COR-L47 (cell line): ENCODE measurements around the gene PDP2.
"Not testable (repeated sequence)": the region's sequence is repeated elsewhere in the genome, so short reads cannot be mapped to it uniquely, and the experiment has no call there.

Experiments
- DNase-seq: peaks from one replicate; lab custom pipeline; 2025; lab: John Stamatoyannopoulos, UW

PDP2 gene

DNA sequence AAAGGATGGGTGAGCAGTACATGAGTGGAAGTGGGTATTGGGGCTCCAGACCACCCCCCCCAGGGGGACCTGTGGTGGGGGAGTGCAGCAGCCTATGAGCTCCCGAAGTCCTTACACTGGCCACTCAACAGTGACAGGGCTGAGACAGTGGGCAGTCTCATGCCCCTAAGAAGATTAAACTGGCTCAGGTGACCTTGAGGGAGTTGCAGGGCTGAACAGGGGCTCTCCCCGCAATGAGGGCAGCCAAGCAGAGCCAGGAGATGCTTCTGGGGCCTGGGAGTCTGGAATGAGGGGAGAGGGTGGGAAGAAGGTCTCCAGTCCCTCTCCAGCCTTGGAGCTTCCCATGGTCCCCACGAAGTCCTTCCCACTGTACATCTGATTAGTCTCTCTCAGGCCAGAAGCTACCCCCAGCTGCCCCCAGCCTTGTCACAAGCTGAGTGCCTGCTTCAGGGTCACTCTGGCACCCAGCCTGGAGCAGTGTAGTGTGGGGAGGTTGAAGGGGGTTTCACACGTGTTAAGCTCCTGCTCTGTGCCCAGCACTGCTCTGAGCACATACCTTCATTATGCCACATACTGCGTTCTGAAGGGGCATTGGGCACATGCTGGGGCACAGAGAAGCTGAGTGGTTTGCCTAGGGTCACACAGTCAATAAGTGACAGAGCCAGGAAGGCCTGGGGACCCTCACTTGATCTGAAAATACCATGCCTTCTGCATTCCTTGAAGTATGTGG, 39.4 kb downstream of the PDP2 start:
- no peak for DNase-seq

DNA sequence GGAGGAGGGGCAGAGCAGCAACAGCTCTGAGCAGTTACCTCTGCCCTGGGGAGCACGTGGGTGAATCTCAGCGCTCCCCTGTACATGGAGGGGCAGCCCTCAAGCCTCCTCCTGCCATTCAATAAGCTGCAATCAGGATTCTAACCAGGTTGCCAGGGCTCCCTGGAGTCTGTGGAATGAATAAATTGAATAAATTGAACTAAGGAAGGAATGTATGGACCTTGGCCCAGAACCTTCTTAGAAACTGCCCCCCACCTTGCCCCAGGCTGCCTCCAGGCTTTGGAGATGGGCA, 39.9 kb downstream of the PDP2 start:
- DNase-seq, result no peak

DNA sequence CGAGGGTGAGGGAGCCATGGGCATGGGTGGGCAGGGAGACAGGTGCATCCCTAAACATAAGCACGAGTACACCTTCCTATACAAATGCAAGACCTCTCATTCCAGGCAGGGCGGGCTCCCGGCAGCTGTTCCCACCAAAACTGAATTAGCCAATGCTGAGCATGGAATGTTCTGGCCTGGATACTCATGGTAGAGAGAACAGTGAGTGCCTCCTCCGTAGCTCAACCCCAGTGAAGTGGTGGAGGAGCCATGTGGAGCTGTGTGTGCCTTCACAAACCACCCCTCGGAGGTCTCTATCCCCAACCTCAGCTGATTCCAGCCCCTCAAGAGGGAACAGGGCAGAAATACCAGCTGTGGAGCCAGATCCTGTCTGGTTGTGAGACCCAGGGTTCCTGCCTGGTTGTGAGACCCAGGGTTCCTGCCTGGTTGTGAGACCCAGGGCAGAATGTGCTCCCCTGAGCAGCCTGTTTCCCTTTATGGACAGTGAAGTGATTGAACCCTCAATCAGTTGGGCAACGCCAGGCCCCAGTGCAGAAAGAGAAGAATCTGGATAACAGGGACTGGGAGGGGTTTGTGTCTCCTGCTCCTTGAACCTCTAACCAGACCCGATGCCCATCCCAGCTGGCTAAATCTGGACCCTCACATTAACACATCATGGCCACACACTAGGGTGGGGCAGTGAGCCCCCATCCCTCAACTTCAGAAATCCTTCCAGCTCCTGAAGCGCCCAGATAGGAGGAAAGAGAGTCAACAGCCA, 40.8 kb downstream of the PDP2 start:
- no peak for DNase-seq

DNA sequence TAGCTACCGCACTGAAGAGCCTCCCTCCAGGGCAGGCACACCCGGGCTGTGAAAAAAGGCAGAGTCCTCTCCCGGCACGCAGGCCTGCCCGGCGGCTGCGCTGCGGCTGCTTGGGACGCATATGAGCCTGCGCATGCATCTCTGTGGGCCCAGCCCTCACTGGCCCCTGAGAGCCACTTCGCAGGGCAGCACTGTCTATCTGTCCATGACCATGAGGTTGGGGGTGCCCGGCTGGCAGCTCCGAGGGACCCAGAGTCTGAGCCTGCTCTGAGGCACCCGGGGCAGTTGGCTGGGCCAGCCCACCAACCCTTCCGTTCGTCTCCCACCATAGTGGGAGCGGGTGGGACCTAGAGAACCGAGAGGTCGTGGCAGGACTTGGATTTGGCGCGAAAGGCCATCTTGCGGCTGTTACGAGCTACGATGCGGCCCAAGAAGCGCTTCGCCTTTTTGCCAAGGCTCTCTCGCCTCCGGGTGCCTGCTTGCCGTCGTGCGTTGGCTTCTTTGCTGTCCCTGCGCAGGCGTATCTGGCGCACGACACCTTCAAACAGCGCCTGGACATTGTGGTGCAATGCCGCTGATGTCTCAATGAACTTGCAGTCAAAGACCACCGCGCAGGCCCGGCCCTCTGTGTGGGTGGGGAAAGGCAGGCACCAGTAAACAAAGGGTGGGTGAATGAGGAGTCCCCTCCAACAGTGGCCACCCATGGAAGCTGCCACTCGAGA, 41.6 kb downstream of the PDP2 start:
- no peak for DNase-seq

DNA sequence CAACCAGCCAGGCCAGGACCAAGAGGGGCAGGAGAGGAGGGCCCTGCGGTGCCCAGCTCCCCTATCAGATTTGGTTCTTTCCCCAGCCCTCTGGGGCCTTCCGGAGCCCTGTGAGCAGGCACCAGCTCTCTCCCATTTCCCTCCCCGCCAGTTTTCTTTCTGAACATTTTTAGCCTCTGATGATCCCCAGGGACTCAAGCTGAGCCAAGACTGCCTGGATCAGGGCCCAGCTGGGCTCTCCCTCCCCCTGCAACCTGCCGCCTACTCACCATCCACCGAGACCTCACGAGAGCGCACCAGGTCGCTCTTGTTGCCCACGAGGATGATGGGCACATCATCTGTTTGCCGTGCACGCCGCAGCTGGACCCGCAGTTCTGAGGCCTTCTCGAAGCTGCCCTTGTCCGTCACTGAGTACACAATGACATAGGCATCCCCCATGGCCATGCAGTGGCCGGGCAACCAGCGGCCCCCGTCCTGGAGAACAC, 43.0 kb downstream of the PDP2 start:
- no peak for DNase-seq

DNA sequence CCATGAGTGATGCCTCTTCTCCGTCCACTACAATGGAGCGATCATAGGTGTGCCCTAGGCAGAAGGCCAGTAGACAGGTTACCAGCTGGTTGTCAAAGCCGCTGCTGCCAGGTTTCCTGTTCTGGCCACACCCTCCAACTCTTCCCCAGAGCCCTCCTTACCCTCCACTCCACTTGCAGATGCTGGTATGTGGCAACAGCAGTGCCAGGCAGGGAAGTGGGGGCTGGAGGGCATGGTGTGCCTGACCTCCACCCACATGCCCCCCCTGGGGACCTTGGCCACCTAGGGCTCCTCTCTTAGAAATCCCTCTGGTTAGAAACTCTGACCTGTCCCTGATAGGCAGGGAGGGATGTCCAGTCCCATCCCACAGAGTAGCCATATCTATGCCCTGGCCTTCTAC, 43.6 kb downstream of the PDP2 start:
- DNase-seq, result no peak

GRCh38 chr16:66924527-66925321, 44.4 kb downstream of the PDP2 start:
- no peak for DNase-seq

GRCh38 chr16:66925322-66925840, 45.1 kb downstream of the PDP2 start, which contains the start of gene RRAD:
TSS of gene RRAD (minus strand) at chr16:66925535. CDS start at chr16:66925179, 356 bp downstream.
- DNase-seq, result no peak

DNA sequence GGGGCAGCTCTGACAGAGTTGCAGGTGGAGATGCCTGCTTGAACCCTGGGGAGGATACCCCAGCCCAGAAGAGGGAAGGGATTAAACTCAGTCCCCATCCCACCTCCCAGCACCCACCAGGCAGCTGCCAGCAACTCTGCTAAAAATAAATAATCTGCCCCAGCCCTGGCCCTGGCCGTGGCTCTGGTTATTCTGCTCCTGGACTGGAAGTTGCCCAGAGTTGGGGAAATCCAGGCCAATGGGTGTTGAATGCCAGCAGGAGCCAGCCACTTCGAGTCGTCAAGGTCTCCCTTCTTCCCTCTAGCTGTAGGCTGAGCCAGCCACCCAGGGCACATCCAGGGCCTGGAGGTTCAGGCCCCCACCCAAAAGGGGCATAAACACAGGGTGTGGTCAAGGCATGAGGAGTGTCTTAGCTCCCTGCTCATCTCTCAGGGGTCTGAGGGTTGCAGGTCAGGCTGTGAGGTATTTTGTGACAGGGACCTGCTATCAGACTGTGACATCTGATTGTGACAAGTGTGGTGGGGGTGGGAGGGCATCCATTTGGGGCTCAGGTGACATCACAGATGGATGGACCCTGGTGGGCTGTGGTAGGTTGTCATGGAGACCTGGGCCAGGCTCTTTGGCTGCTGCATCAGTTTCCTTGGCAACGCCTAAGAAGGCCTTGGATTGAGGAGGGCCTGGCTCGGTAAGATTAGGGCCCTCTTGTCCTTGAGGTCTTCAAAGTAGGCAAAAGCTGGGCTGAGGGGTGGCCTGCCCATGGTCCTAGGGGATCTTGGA, 46.0 kb downstream of the PDP2 start:
- DNase-seq, result no peak

DNA sequence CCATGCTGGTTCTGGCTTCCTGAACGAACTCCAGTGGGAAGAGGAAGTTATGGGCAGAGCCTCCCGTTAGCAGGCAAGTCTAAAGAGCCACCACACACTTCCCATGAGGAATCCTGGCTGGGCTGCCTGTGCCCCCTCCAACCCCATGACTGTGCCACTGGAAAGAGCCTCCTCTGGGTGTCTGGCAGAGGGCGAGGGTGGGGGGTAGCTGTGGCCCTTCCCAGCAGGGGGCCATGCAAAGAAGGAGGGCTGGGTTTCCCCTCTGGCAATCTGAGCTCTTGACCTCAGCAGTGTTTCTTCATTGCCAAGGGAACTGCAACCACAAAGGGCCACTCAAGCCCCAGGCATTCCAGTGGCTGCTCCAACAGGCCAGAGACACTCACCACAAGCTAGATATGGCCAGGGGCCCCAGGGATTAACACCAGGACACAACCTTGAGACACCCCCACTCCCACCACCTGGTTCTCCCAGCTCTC, 46.7 kb downstream of the PDP2 start:
- DNase-seq, result no peak

- no peak for DNase-seq
Measured at GRCh38 chr16:66927918-66928649, 47.8 kb downstream of the PDP2 start.

DNA sequence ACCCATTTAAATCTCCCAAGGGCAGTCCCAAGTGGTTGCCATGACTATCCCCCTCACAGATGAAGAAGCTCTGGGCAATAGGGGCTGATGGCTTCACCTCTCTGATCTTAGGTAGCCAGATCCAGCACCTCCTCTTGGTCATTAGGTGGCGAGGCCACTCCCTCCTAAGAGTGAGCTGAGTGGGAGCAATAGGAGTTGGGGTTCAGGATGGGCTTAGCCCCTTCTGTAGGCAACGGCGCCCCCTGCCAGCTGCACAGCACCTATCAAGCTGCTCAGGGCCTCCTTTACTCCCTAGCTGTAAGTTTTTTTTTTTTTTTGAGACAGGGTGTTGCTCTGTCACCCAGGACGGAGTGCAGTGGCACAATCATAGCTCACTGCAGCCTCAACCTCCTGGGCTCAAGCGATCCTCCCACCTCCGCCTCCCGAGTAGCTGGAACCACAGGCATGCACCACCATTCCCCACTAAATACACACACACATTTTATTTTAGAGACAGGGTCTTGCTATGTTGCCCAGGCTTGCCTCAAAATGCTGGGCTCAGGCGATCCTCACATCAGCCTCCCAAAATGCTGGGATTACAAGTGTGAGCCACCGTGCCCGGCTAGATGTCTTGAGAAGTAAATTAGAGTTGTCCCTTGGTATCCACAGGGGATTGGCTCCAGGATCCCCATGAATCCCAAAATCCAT, 48.5 kb downstream of the PDP2 start:
- no peak for DNase-seq

DNA sequence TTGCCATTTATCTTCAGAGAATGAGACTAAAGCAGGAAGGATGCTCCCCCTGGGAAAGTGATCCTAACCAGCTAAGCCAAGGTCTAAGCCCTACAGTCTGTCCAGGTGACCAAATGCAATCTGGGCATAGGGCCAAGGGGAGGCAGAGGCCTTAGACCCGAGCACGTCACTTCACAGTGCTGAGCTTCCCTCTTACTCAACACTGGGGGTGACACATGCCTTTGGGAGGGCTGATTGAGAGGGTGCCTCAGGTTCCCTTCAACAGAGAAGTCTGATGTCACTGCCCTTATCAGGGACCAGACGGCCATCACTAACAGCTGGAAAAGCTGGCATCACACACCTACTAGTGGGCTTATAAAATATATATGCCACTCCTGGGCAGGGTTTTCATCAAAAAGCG, 49.9 kb downstream of the PDP2 start:
- DNase-seq, result no peak

- no peak for DNase-seq
Measured at GRCh38 chr16:66931665-66932064, 51.4 kb downstream of the PDP2 start.

GRCh38 chr16:66932076-66932475, 51.8 kb downstream of the PDP2 start:
- no peak for DNase-seq

DNA sequence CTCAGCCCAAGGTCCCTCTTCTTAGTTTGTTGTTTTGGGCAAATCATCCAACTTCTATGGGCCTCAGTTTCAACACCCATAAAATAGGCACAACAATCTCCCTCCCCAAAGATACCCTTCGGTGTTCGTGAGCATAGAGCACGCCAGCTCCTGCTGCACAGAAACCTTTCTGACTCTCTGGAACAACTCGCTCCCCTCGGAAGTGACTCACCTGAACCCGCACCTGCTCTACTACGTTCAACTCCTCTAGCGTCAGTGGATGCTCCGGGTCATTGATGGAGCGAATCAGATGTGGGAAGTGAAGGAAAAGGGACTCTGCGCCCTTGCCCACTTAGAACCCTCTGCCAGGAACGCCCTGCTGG, 53.4 kb downstream of the PDP2 start:
- no peak for DNase-seq

GRCh38 chr16:66934138-66934838, 54.0 kb downstream of the PDP2 start, which contains the start of gene CIAO2B:
TSS of gene CIAO2B (minus strand) at chr16:66934402. CDS start at chr16:66934364, 38 bp downstream.
- peak; percentile 74 for DNase-seq

DNA sequence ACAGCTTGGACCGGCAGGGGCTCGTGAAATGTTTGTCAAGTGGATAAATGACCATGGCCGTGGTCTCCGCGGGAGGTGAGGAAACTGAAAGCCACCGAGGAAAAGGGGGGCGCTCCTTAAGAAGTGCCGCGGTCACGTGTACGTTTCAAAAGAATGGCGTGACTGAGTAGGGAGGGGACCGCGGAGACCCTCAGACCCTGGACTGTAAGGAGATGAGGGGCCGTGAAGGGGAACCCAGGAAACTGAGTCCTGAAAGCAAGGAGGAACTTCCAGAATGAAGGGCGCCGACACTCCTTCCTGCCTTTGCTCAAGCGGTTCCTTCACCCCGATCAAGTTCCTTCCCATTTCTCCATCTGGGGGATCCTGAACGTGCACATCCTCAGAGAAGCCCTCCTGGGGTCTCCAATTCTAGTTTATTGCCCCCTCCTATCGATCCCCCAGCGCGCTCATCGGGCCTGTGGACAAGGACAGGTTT, 54.6 kb downstream of the PDP2 start:
- DNase-seq, result not testable (repeated sequence)
